Panc1 (cell line): Measurements from ENCODE around the gene WSB1. TPM values are rescaled to one million over a fixed set of nuclear protein-coding genes. Genes with fewer than 3 reads are reported as not detected.

Experiments used
- ATAC-seq: fragments of 200-7000 bp; cut with Tn5 transposase; 2 replicates; pipeline ENCODE4 v1.9.1; 2020; ENCODE audit warnings: mild to moderate bottlenecking, moderate library complexity
- BruUV-seq: library from RNA; stranded (reverse); fragments of 400-500 nt; replicated peaks from 2 replicates; lab custom pipeline; 2021; lab: Mats Ljungman, UMichigan
- CTCF ChIA-PET: fragments of 300-600 bp; sonication (Branson Sonifier 250); formaldehyde crosslinking; loops from one replicate; lab custom pipeline; 2022; ENCODE audit warnings: antibody characterized with exemption; lab: Charles Lee
- POLR2A ChIA-PET: fragments of 300-600 bp; sonication (Branson Sonifier 250); formaldehyde crosslinking; loops from one replicate; lab custom pipeline; 2022; ENCODE audit warnings: antibody characterized with exemption; lab: Charles Lee
- DNase-seq: peaks from one replicate; pipeline ENCODE4 v3.0.0-alpha.2; 2010; ENCODE audit warnings: low read depth, low spot score
- H3K27ac ChIP-seq: 2 replicates; pipeline ENCODE4 v1.5.1; 2011; ENCODE audit warnings: mild to moderate bottlenecking, low read length, inconsistent platforms
- H3K27me3 ChIP-seq: fragments of 200-500 bp; sonication (Bioruptor generic); 2 replicates; pipeline ENCODE4 v1.6.0; 2014; ENCODE audit warnings: low read length, inconsistent platforms; ENCODE audit not compliant: control insufficient read depth, insufficient read depth
- H3K36me3 ChIP-seq: fragments of 200-500 bp; sonication (Bioruptor generic); 2 replicates; pipeline ENCODE4 v1.5.1; 2014; ENCODE audit warnings: inconsistent platforms, mild to moderate bottlenecking, low read length, moderate library complexity; ENCODE audit not compliant: control insufficient read depth, insufficient read depth
- H3K4me1 ChIP-seq: 2 replicates; pipeline ENCODE4 v1.5.1; 2011; ENCODE audit warnings: inconsistent platforms, mild to moderate bottlenecking, low read length, moderate library complexity; ENCODE audit not compliant: control insufficient read depth, insufficient read depth
- H3K4me3 ChIP-seq, 2 experiments: 2 replicates each; pipeline ENCODE4 v1.5.1; 2011 to 2012; ENCODE audit warnings: low read depth in 2 of 2, low read length in 2 of 2, mild to moderate bottlenecking in 2 of 2, inconsistent platforms in 1 of 2, moderate library complexity in 1 of 2
- H3K9me3 ChIP-seq: fragments of 200-500 bp; sonication (Bioruptor generic); 2 replicates; pipeline ENCODE4 v1.5.1; 2014; ENCODE audit warnings: low read depth, mild to moderate bottlenecking, inconsistent platforms, low read length, moderate library complexity; ENCODE audit not compliant: control insufficient read depth, insufficient read depth
- POLR2AphosphoS5 ChIP-seq: IDR thresholded peaks from 2 replicates; pipeline ENCODE4 v1.6.1; 2012; ENCODE audit warnings: mild to moderate bottlenecking, low read depth, low read length, moderate library complexity
- SIN3A ChIP-seq: IDR thresholded peaks from 2 replicates; pipeline ENCODE4 v1.6.1; 2012; ENCODE audit warnings: low read depth, mild to moderate bottlenecking, low read length, moderate library complexity, borderline replicate concordance; ENCODE audit not compliant: insufficient read depth
- TCF7L2 ChIP-seq: IDR thresholded peaks from 2 replicates; pipeline ENCODE4 v1.6.1; 2011; ENCODE audit warnings: mild to moderate bottlenecking, low read depth, low read length, inconsistent platforms
- in situ Hi-C: cut with HindIII; loops from 2 replicates; pipeline ENCODE4 v1.10.0; 2016; ENCODE audit warnings: low sequenced_read_pairs, low pct_unique_long_range_greater_than_20kb
- intact Hi-C: fragments of 100-400 bp; cut with micrococcal nuclease; formaldehyde crosslinking; loops from one replicate; pipeline ENCODE4 v1.10.0; 2022; ENCODE audit not compliant: unreplicated experiment
- total RNA-seq: library from RNA; stranded (reverse); gene quantifications from one replicate; pipeline ENCODE4 v1.2.1, GENCODE V29; 2021; ENCODE audit not compliant: unreplicated experiment
- TF ChIP-seq, protein P1 (sequence below): fragments of 450-650 bp; IDR thresholded peaks from 2 replicates; pipeline ENCODE4 v1.5.1; 2017; ENCODE audit warnings: mild to moderate bottlenecking
- TF ChIP-seq, protein P2 (sequence below), 2 experiments: IDR thresholded peaks; 2 replicates each; pipeline ENCODE4 v1.6.1; 2011 to 2012; ENCODE audit warnings: low read depth in 2 of 2, control low read depth in 1 of 2, low read length in 1 of 2, mild to moderate bottlenecking in 1 of 2, moderate library complexity in 1 of 2; ENCODE audit not compliant: insufficient read depth in 1 of 2

Gene WSB1
- total RNA-seq, 1 experiment from 2014 or later = 114 TPM

DNA sequence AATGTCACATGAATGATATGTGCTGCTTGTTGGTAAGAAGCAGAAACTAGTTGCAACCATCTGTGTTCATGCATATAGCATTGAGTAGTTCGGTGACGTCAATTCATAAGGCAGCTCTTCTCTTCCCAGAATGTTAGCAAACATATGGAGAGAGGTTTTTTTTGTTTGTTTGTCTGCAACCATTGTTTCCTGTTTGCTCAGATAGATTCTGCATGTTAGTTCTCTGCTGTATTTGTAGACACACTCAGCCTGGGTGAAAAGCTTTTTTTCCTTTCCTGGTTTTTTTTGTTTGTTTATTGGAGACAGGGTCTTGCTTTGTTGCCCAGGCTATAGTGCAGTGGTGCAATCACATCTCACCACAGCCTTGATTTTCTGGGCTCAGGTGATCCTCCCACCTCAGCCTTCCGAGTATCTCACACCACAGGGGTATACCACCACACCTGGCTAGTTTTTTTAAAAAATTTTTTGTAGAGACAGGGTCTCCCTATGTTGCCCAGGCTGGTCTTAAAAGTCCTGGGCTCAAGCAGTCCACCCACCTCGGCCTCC is 16.7 kb downstream of the WSB1 start:
- ChIA-PET CTCF (no interaction called here), POLR2A (no interaction called here)
- BruUV-seq = no TSS peak
- no peak for TF ChIP-seq SIN3A
- no peak for TF ChIP-seq POLR2AphosphoS5
- TF ChIP-seq, protein P1, sequence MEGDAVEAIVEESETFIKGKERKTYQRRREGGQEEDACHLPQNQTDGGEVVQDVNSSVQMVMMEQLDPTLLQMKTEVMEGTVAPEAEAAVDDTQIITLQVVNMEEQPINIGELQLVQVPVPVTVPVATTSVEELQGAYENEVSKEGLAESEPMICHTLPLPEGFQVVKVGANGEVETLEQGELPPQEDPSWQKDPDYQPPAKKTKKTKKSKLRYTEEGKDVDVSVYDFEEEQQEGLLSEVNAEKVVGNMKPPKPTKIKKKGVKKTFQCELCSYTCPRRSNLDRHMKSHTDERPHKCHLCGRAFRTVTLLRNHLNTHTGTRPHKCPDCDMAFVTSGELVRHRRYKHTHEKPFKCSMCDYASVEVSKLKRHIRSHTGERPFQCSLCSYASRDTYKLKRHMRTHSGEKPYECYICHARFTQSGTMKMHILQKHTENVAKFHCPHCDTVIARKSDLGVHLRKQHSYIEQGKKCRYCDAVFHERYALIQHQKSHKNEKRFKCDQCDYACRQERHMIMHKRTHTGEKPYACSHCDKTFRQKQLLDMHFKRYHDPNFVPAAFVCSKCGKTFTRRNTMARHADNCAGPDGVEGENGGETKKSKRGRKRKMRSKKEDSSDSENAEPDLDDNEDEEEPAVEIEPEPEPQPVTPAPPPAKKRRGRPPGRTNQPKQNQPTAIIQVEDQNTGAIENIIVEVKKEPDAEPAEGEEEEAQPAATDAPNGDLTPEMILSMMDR = no peak
- TF ChIP-seq, protein P2, sequence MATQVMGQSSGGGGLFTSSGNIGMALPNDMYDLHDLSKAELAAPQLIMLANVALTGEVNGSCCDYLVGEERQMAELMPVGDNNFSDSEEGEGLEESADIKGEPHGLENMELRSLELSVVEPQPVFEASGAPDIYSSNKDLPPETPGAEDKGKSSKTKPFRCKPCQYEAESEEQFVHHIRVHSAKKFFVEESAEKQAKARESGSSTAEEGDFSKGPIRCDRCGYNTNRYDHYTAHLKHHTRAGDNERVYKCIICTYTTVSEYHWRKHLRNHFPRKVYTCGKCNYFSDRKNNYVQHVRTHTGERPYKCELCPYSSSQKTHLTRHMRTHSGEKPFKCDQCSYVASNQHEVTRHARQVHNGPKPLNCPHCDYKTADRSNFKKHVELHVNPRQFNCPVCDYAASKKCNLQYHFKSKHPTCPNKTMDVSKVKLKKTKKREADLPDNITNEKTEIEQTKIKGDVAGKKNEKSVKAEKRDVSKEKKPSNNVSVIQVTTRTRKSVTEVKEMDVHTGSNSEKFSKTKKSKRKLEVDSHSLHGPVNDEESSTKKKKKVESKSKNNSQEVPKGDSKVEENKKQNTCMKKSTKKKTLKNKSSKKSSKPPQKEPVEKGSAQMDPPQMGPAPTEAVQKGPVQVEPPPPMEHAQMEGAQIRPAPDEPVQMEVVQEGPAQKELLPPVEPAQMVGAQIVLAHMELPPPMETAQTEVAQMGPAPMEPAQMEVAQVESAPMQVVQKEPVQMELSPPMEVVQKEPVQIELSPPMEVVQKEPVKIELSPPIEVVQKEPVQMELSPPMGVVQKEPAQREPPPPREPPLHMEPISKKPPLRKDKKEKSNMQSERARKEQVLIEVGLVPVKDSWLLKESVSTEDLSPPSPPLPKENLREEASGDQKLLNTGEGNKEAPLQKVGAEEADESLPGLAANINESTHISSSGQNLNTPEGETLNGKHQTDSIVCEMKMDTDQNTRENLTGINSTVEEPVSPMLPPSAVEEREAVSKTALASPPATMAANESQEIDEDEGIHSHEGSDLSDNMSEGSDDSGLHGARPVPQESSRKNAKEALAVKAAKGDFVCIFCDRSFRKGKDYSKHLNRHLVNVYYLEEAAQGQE (IDR thresholded peaks at IDR 0.05; ENCODE audit: insufficient read depth in 1 of 2, low read depth in 2 of 2, low read length in 1 of 2) = no peak
- no peak for TF ChIP-seq TCF7L2
- in situ Hi-C loops (no loop called here), intact Hi-C loops (no loop called here)
- no peaks in the 10 kb centered on the region for H3K9me3 ChIP-seq
- H3K4me3 ChIP-seq = no peak overlapping the region
- H3K4me1 ChIP-seq = no peaks in the 10 kb centered on the region
- no peak overlapping the region for H3K27ac ChIP-seq
- ATAC-seq (no peak), DNase-seq (no peak)
- H3K36me3 ChIP-seq = peaks cover 58% of the 10 kb centered on the region
- H3K27me3 ChIP-seq = no peaks in the 10 kb centered on the region

DNA sequence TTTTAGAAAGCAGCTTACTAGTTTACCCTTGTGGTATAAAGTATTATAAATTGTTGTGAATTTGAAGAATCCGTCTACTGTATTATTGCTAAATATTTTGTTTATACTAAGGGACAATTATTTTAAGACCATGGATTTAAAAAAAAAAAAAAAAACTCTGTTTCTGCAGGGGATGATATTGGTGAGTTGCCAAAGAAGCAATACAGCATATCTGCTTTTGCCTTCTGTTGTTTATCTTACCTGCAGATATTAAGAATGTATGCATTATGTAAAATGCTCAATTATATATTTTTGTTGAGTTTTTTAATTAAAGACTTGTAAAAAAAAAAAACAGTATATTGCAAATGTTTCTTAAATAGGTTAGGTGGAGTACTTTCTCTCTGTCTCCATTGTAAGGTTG is 19.4 kb downstream of the WSB1 start:
- CTCF ChIA-PET = no interaction called here

More for the DNA sequence above, 19.4 kb downstream of the WSB1 start:
- Histone ChIP-seq H3K4me3 (no peak overlapping the region), H3K36me3 (peaks cover 45% of the 10 kb centered on the region), H3K27me3 (no peaks in the 10 kb centered on the region), H3K27ac (no peak overlapping the region), H3K4me1 (no peaks in the 10 kb centered on the region), H3K9me3 (no peaks in the 10 kb centered on the region)
- intact Hi-C loops = no loop called here
- in situ Hi-C loops = no loop called here
- BruUV-seq = no TSS peak
- TF ChIP-seq SIN3A = no peak
- no peak for TF ChIP-seq POLR2AphosphoS5
- TF ChIP-seq, protein P2 (IDR thresholded peaks at IDR 0.05; ENCODE audit: insufficient read depth in 1 of 2, low read depth in 2 of 2, low read length in 1 of 2) = no peak
- no peak for TF ChIP-seq TCF7L2
- TF ChIP-seq, protein P1 = no peak
- POLR2A ChIA-PET = interaction anchor here (0.7 kb wide), 1 partner anchor 45 kb away, joined by 16 read pairs; no protein-coding TSS in a partner anchor
- ATAC-seq = no peak
- DNase-seq = no peak
